Limb (tissue), 2 donors: Measurements from ENCODE around the gene NAA35.
"Not testable (repeated sequence)": the region's sequence is repeated elsewhere in the genome, so short reads cannot be mapped to it uniquely, and the experiment has no call there.

Source experiments
- DNase-seq, 2 donors: peaks; one replicate each; pipeline ENCODE4 v3.0.0-alpha.2; 2016; ENCODE audit errors: extremely low spot score in 2 of 2

Gene NAA35

GRCh38 chr9:85940832-85941621 is at the start of gene NAA35:
NAA35 (plus strand) TSS chr9:85941146; CDS start chr9:85942160, 1,014 bp downstream.
- DNase-seq = peak; percentile 98 to 99

GRCh38 chr9:85892401-85892800 is 48.5 kb upstream of the NAA35 start:
- no peak for DNase-seq

GRCh38 chr9:85895685-85896084 is 45.3 kb upstream of the NAA35 start:
- DNase-seq = no peak

GRCh38 chr9:85897848-85898247 is 43.1 kb upstream of the NAA35 start:
- no peak for DNase-seq

- DNase-seq = no peak
These were observed 42.6 kb upstream of the NAA35 start for GRCh38 chr9:85898332-85898731.

GRCh38 chr9:85899388-85899787 is 41.6 kb upstream of the NAA35 start:
- DNase-seq = no peak

- DNase-seq = peak in 1 of 2 donors; percentile 26
These were observed 40.3 kb upstream of the NAA35 start for GRCh38 chr9:85900504-85901201.

GRCh38 chr9:85904975-85905374 is 36.0 kb upstream of the NAA35 start:
- no peak for DNase-seq

GRCh38 chr9:85905957-85906356 is 35.0 kb upstream of the NAA35 start:
- DNase-seq = no peak

- DNase-seq = no peak
These were observed 31.6 kb upstream of the NAA35 start for GRCh38 chr9:85909390-85909789.

GRCh38 chr9:85914108-85914507 is 26.8 kb upstream of the NAA35 start:
- DNase-seq = no peak

GRCh38 chr9:85917756-85918155 is 23.2 kb upstream of the NAA35 start:
- no peak for DNase-seq

GRCh38 chr9:85925493-85925892 is 15.5 kb upstream of the NAA35 start:
- DNase-seq = no peak

- peak in 1 of 2 donors; percentile 25 for DNase-seq
These were observed 13.9 kb upstream of the NAA35 start for GRCh38 chr9:85927076-85927475.

GRCh38 chr9:85931495-85931894 is 9.5 kb upstream of the NAA35 start:
- no peak for DNase-seq

GRCh38 chr9:85935950-85936349 is 5.0 kb upstream of the NAA35 start:
- DNase-seq = not testable (repeated sequence)

- DNase-seq = no peak
These were observed 593 bp upstream of the NAA35 start for GRCh38 chr9:85940275-85940831.

GRCh38 chr9:85941622-85941940 is 635 bp downstream of the NAA35 start:
- DNase-seq = no peak

GRCh38 chr9:85941966-85942912 is 1.3 kb downstream of the NAA35 start:
- DNase-seq = peak in 1 of 2 donors; percentile 2

- no peak for DNase-seq
These were observed 2.2 kb downstream of the NAA35 start for GRCh38 chr9:85942913-85943709.
